Sigmoid colon (tissue), 7 donors: ENCODE results near the gene TRIM63. TPM values are rescaled to one million over a fixed set of nuclear protein-coding genes. Genes with fewer than 3 reads are reported as not detected.
"Not testable (repeated sequence)": the region's sequence is repeated elsewhere in the genome, so short reads cannot be mapped to it uniquely, and the experiment has no call there.

Experiments
- DNase-seq: peaks from one replicate; pipeline ENCODE4 v3.0.0-alpha.2; 2019
- H3K27ac ChIP-seq, 4 donors: fragments of 200-600 bp; sonication (generic); one replicate each; pipeline ENCODE4 v1.5.1; 2016 to 2019; ENCODE audit warnings: mild to moderate bottlenecking in 1 of 4
- H3K27me3 ChIP-seq, 3 donors: fragments of 200-600 bp; sonication (generic); one replicate each; pipeline ENCODE4 v1.5.1; 2019; ENCODE audit warnings: mild to moderate bottlenecking in 1 of 3
- H3K36me3 ChIP-seq, 4 donors: fragments of 200-600 bp; sonication (generic); one replicate each; pipeline ENCODE4 v1.5.1; 2016 to 2019
- H3K4me1 ChIP-seq, 4 donors: fragments of 200-600 bp; sonication (generic); one replicate each; pipeline ENCODE4 v1.5.1; 2017 to 2019
- H3K4me3 ChIP-seq, 4 donors: fragments of 200-600 bp; sonication (generic); one replicate each; pipeline ENCODE4 v1.5.1; 2017 to 2019; ENCODE audit warnings: mild to moderate bottlenecking in 2 of 4, moderate library complexity in 1 of 4
- H3K9me3 ChIP-seq, 4 donors: fragments of 200-600 bp in 3 of 4; sonication (generic) in 3 of 4; one replicate each; pipeline versions ENCODE4 v1.5.1 to v1.6.1; 2013 to 2019
- CTCF ChIP-seq, 4 experiments: fragments of 450-650 bp in 3 of 4; fragments of 200-600 bp in 1 of 4; IDR thresholded peaks; one replicate each; pipeline ENCODE4 v1.5.1; 2016 to 2019; ENCODE audit warnings: antibody characterized with exemption in 4 of 4, mild to moderate bottlenecking in 3 of 4, moderate library complexity in 2 of 4
- EP300 ChIP-seq, 4 donors: sonication (generic); formaldehyde crosslinking; IDR thresholded peaks; one replicate each; pipeline ENCODE4 v1.6.1; 2017; ENCODE audit warnings: antibody characterized with exemption in 4 of 4
- POLR2A ChIP-seq, 2 donors: fragments of 450-650 bp; IDR thresholded peaks; one replicate each; pipeline ENCODE4 v1.6.1; 2016; ENCODE audit warnings: antibody characterized with exemption in 2 of 2, mild to moderate bottlenecking in 2 of 2, moderate library complexity in 2 of 2
- POLR2AphosphoS5 ChIP-seq, 4 donors: sonication (generic); formaldehyde crosslinking; IDR thresholded peaks; one replicate each; pipeline ENCODE4 v1.6.1; 2017; ENCODE audit warnings: antibody characterized with exemption in 4 of 4
- WGBS, 2 donors: extraction: QIAGEN DNeasy Blood & Tissue Kit; methylation state at CpG; one replicate each; pipeline ENCODE4 v1.1.7; 2013; 5-methylcytosine and 5-hydroxymethylcytosine counted together
- intact Hi-C: fragments of 100-400 bp; cut with DNase I; formaldehyde crosslinking; loops from one replicate; pipeline ENCODE4 v1.15.1; 2023
- polyA plus RNA-seq, 3 donors: library from polyadenylated mRNA; stranded (reverse); fragments of 200-250 nt; gene quantifications; one replicate each; pipeline ENCODE4 v1.2.3, GENCODE V29; 2013
- total RNA-seq, 4 donors: library from RNA; depleted of rRNA; stranded (reverse); fragments of >200 nt; gene quantifications; one replicate each; pipeline ENCODE4 v1.1.0, GENCODE V29; 2016
- donor health status: healthy with polysubstance abuse.
- donor health status: Bipolar disorder and iron deficiency.
- donor health status: healthy.

The TRIM63 gene
- total and polyA plus RNA-seq, 7 donors = 0.35 to 2.1 (median 0.81) TPM; not detected in 2

DNA sequence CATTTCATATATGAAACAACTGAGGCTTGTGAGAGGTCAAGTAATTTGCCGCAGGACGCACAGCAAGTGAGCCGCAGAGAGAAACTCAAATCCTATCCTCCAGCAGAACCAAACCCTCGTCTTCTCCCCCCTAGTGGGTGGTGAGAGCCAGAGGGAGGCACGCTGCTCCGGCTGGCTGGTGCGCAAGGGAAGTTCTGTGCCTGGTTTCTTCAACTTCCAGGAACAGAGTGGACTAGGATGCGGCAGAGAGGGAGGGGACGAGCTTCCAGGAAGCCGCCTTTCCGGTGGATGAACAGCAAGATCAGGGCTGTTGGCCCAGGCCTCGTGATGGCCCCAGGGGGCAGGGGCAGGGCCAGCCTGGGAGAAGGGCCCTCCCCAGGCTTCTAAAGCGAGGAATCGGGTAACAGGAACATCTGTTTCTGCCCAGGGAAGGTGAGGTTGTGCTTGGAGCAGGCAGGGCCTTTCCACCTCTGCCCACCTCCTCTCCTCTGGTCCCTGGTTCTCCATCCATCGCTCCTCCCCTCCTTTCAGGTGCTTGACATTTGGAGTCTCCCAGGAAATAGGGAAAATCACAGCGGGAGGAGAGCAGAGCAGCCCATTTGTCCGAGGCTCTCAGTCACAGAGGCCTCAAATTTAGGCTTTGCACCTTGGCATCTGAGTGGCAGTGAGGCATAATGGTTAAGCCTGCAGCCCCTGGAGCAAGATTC, 27.4 kb upstream of the TRIM63 start:
- no peak overlapping the region for H3K4me3 ChIP-seq
- H3K27me3 ChIP-seq = peaks cover 0 to 33% (median 9%) of the 10 kb centered on the region in 3 donors
- no peaks in the 10 kb centered on the region for H3K36me3 ChIP-seq
- intact Hi-C loops = no loop called here
- peaks cover 0 to 6% (median 0%) of the 10 kb centered on the region in 4 donors for H3K4me1 ChIP-seq
- no peaks in the 10 kb centered on the region for H3K9me3 ChIP-seq
- WGBS, 2 donors = 62 to 75% methylated on average over 17 of the region's 17 CpGs
- peak; percentile 64 for DNase-seq
- peak overlapping the region in 1 of 4 donors; percentile 14 for H3K27ac ChIP-seq
- TF ChIP-seq EP300 (IDR thresholded peaks at IDR 0.05) = no peak
- TF ChIP-seq CTCF (IDR thresholded peaks at IDR 0.05) = no peak
- peak in 1 of 4 donors; percentile 7 for TF ChIP-seq POLR2AphosphoS5 (IDR thresholded peaks at IDR 0.05)
- TF ChIP-seq POLR2A (IDR thresholded peaks at IDR 0.05) = no peak

DNA sequence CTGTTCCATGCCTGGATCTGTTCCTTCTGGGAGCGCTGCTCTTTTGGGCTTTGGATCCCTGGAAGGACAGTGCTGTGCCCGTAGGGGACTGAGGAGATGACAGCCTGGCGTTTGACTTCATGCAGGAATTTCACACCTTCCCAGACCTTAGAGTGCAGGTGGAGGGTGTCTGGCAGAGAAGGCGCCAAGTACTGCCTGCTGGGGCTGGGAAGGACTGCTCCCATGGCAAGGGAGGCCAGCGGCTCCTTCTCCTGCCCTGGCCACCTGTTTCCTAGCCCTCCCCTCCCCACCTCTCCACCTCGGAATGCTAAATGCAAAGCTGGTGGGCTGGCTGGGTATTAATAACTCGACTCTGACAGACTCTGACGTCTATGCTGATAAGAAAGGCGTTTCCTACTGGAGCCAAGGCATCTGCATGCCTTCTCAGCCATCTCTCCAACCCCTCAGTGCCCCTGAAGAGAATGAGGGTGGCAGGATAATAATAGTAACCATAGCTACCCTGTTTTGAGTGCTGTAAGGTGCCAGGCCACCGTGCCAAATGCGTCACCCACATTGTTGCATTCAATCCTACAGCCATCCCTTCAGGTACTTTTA, 26.7 kb upstream of the TRIM63 start:
- TF ChIP-seq EP300 (IDR thresholded peaks at IDR 0.05) = no peak
- TF ChIP-seq POLR2A (IDR thresholded peaks at IDR 0.05) = no peak
- TF ChIP-seq POLR2AphosphoS5 (IDR thresholded peaks at IDR 0.05) = no peak
- H3K27ac ChIP-seq = peak overlapping the region in 1 of 4 donors; percentile 14
- H3K4me1 ChIP-seq = peaks cover 0 to 6% (median 0%) of the 10 kb centered on the region in 4 donors
- H3K9me3 ChIP-seq = no peaks in the 10 kb centered on the region
- no peaks in the 10 kb centered on the region for H3K36me3 ChIP-seq
- no peak overlapping the region for H3K4me3 ChIP-seq
- DNase-seq = no peak
- peaks cover 0 to 40% (median 9%) of the 10 kb centered on the region in 3 donors for H3K27me3 ChIP-seq
- WGBS, 2 donors = 48 to 53% methylated on average over 11 of the region's 11 CpGs
- intact Hi-C loops = no loop called here

GRCh38 chr1:26093569-26093968, 26.1 kb upstream of the TRIM63 start:
- peaks cover 0 to 43% (median 9%) of the 10 kb centered on the region in 3 donors for H3K27me3 ChIP-seq
- DNase-seq, H3K4me3 ChIP-seq, intact Hi-C loops, H3K9me3 ChIP-seq, H3K36me3 ChIP-seq, H3K4me1 ChIP-seq, H3K27ac ChIP-seq: not testable (repeated sequence)
- 37 to 44% methylated on average over 6 of the region's 6 CpGs for WGBS, 2 donors

- intact Hi-C loops = no loop called here
- H3K4me3 ChIP-seq = no peak overlapping the region
- no peak for TF ChIP-seq POLR2AphosphoS5 (IDR thresholded peaks at IDR 0.05)
- no peak for TF ChIP-seq EP300 (IDR thresholded peaks at IDR 0.05)
- TF ChIP-seq POLR2A (IDR thresholded peaks at IDR 0.05) = no peak
- no peak for TF ChIP-seq CTCF (IDR thresholded peaks at IDR 0.05)
- peaks cover 1 to 45% (median 9%) of the 10 kb centered on the region in 3 donors for H3K27me3 ChIP-seq
- DNase-seq = no peak
- no peaks in the 10 kb centered on the region for H3K9me3 ChIP-seq
- peaks cover 0 to 6% (median 0%) of the 10 kb centered on the region in 4 donors for H3K4me1 ChIP-seq
- no peaks in the 10 kb centered on the region for H3K36me3 ChIP-seq
- WGBS, 2 donors = 70 to 74% methylated on average over 7 of the region's 7 CpGs
- no peak overlapping the region for H3K27ac ChIP-seq
These were observed 25.0 kb upstream of the TRIM63 start for GRCh38 chr1:26092422-26092821.

DNA sequence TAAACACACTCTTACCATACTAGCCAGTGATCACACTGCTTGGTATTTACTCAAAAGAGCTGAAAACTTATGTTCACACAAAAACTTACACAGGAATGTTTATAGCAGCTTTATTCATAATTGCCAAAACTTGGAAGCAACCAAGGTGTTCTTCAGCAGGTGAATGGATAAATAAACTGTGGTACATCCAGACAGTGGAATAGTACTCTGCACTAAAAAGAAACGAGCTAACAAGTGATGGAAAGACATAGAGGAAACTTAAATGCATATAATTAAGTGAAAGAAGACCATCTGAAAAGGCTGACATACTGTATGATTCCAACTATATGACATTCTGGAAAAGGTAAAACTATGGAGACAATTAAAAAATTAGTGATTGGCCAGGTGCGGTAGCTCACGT, 23.5 kb upstream of the TRIM63 start:
- WGBS, 2 donors = 84 to 89% methylated on average over 3 of the region's 3 CpGs
- H3K4me1 ChIP-seq = peaks cover 0 to 6% (median 0%) of the 10 kb centered on the region in 4 donors
- no peak for DNase-seq
- peaks cover 3 to 50% (median 9%) of the 10 kb centered on the region in 3 donors for H3K27me3 ChIP-seq
- H3K27ac ChIP-seq = no peak overlapping the region
- intact Hi-C loops = no loop called here
- H3K4me3 ChIP-seq = no peak overlapping the region
- no peaks in the 10 kb centered on the region for H3K36me3 ChIP-seq
- TF ChIP-seq POLR2AphosphoS5 (IDR thresholded peaks at IDR 0.05) = no peak
- TF ChIP-seq CTCF (IDR thresholded peaks at IDR 0.05) = no peak
- no peak for TF ChIP-seq EP300 (IDR thresholded peaks at IDR 0.05)
- TF ChIP-seq POLR2A (IDR thresholded peaks at IDR 0.05) = no peak
- no peaks in the 10 kb centered on the region for H3K9me3 ChIP-seq
